SK-N-SH (cell line): ENCODE data around the gene NTN5. TPM values are rescaled to one million over a fixed set of nuclear protein-coding genes. Genes with fewer than 3 reads are reported as not detected.

Source experiments
- CTCF ChIA-PET: fragments of 300-600, 350-600 bp; formaldehyde crosslinking; extraction: SDS; loops from one replicate; lab custom pipeline; 2021; lab: Yijun Ruan, JAX
- POLR2A ChIA-PET: fragments of 350-600 bp; sonication (Branson Sonifier 250); formaldehyde crosslinking; extraction: SDS; loops from one replicate; lab custom pipeline; 2020; ENCODE audit warnings: antibody characterized with exemption, inconsistent platforms; lab: Yijun Ruan, JAX
- DNase-seq: peaks from one replicate; pipeline ENCODE4 v3.0.0; 2012
- H2AFZ ChIP-seq: fragments of 200-600 bp; sonication (generic); 2 replicates; pipeline ENCODE4 v1.8.1; 2016; ENCODE audit warnings: antibody characterized with exemption, mild to moderate bottlenecking, low read depth
- H3F3A ChIP-seq: fragments of 200-600 bp; sonication (generic); replicated peaks from 2 replicates; pipeline ENCODE3; 2016; ENCODE audit warnings: antibody characterized with exemption, mild to moderate bottlenecking; ENCODE audit not compliant: insufficient read depth
- H3K27ac ChIP-seq, 2 experiments: fragments of 200-500 bp in 1 of 2; fragments of 200-600 bp in 1 of 2; sonication (Bioruptor generic) in 1 of 2; sonication (generic), shearing (Covaris generic) in 1 of 2; 2 replicates each; pipeline versions ENCODE4 v1.5.1 to v1.6.1; 2014 to 2016; ENCODE audit warnings: low read depth in 2 of 2, inconsistent platforms in 1 of 2, low read length in 1 of 2, mild to moderate bottlenecking in 1 of 2, mixed read lengths in 1 of 2
- H3K27me3 ChIP-seq: fragments of 200-600 bp; sonication (generic), shearing (Covaris generic); 2 replicates; pipeline ENCODE4 v1.6.1; 2016; ENCODE audit warnings: mixed run types; ENCODE audit not compliant: insufficient read depth
- H3K36me3 ChIP-seq, 2 experiments: fragments of 200-500 bp in 1 of 2; fragments of 200-600 bp in 1 of 2; sonication (Bioruptor generic) in 1 of 2; sonication (generic) in 1 of 2; replicated peaks in 1 of 2; 2 replicates each; pipeline versions ENCODE3 to v1.5.1; 2014 to 2016; ENCODE audit warnings: low read length in 1 of 2, mild to moderate bottlenecking in 1 of 2; ENCODE audit not compliant: insufficient read depth in 2 of 2, control insufficient read depth in 1 of 2
- H3K4me1 ChIP-seq, 2 experiments: fragments of 200-500 bp in 1 of 2; fragments of 200-600 bp in 1 of 2; sonication (Bioruptor generic) in 1 of 2; sonication (generic), shearing (Covaris generic) in 1 of 2; 2 replicates each; pipeline versions ENCODE4 v1.5.1 to v1.6.1; 2014 to 2016; ENCODE audit warnings: low read depth in 1 of 2, low read length in 1 of 2, mixed run types in 1 of 2; ENCODE audit not compliant: insufficient read depth in 2 of 2, control insufficient read depth in 1 of 2
- H3K4me2 ChIP-seq: fragments of 200-600 bp; sonication (generic), shearing (Covaris generic); 2 replicates; pipeline ENCODE4 v1.6.1; 2017; ENCODE audit warnings: mixed run types
- H3K4me3 ChIP-seq, 2 experiments: fragments of 200-500 bp in 1 of 2; fragments of 200-600 bp in 1 of 2; sonication (Bioruptor generic) in 1 of 2; sonication (generic), shearing (Covaris generic) in 1 of 2; 2 replicates each; pipeline versions ENCODE4 v1.5.1 to v1.8.1; 2014 to 2016; ENCODE audit warnings: low read depth in 2 of 2, inconsistent platforms in 1 of 2, low read length in 1 of 2, mild to moderate bottlenecking in 1 of 2, mixed read lengths in 1 of 2, moderate library complexity in 1 of 2
- H3K79me2 ChIP-seq: fragments of 200-600 bp; sonication (generic); 2 replicates; pipeline ENCODE4 v1.8.1; 2017; ENCODE audit warnings: mild to moderate bottlenecking; ENCODE audit not compliant: insufficient read depth
- H3K9ac ChIP-seq: fragments of 200-600 bp; sonication (generic); 2 replicates; pipeline ENCODE4 v1.6.1; 2017; ENCODE audit warnings: mixed run types
- H3K9me2 ChIP-seq: fragments of 200-600 bp; sonication (generic); 2 replicates; pipeline ENCODE4 v1.6.1; 2017; ENCODE audit warnings: mixed run types
- H3K9me3 ChIP-seq: fragments of 200-600 bp; sonication (generic); 2 replicates; pipeline ENCODE4 v1.6.1; 2017; ENCODE audit warnings: mixed run types, mild to moderate bottlenecking, moderate library complexity
- H4K20me1 ChIP-seq: fragments of 200-600 bp; sonication (generic); 2 replicates; pipeline ENCODE4 v1.6.1; 2017; ENCODE audit warnings: mild to moderate bottlenecking, mixed run types; ENCODE audit not compliant: insufficient read depth
- CHD2 ChIP-seq: fragments of 150-350 bp; IDR thresholded peaks from 2 replicates; pipeline ENCODE4 v1.6.1; 2018; ENCODE audit warnings: low read length; ENCODE audit not compliant: partially characterized antibody
- EZH2phosphoT487 ChIP-seq: fragments of 200-600 bp; sonication (generic); IDR thresholded peaks from 2 replicates; pipeline ENCODE4 v1.6.1; 2017; ENCODE audit warnings: low read depth, mixed run types, mild to moderate bottlenecking, antibody characterized with exemption, moderate library complexity, borderline replicate concordance
- FOXJ3 ChIP-seq: sonication (generic); formaldehyde crosslinking; IDR thresholded peaks from 2 replicates; pipeline ENCODE4 v1.5.1; 2020; ENCODE audit warnings: mild to moderate bottlenecking, missing genetic modification reagents
- FOXM1 ChIP-seq: IDR thresholded peaks from 2 replicates; pipeline ENCODE4 v1.4.0; 2012; ENCODE audit warnings: low read depth, mild to moderate bottlenecking
- GABPA ChIP-seq: IDR thresholded peaks from 2 replicates; pipeline ENCODE4 v1.4.0; 2012; ENCODE audit warnings: low read depth, mild to moderate bottlenecking
- JUND ChIP-seq: IDR thresholded peaks from 2 replicates; pipeline ENCODE4 v1.4.0; 2012
- MAX ChIP-seq: IDR thresholded peaks from 2 replicates; pipeline ENCODE4 v1.4.0; 2012; ENCODE audit warnings: low read depth
- MEF2A ChIP-seq: IDR thresholded peaks from 2 replicates; pipeline ENCODE4 v1.4.0; 2012; ENCODE audit warnings: low read depth, borderline replicate concordance
- MXI1 ChIP-seq: IDR thresholded peaks from 2 replicates; pipeline ENCODE4 v1.6.1; 2012; ENCODE audit warnings: mild to moderate bottlenecking, low read depth, low read length, improper control_type of control experiment
- NFIC ChIP-seq: IDR thresholded peaks from 2 replicates; pipeline ENCODE4 v1.4.0; 2012; ENCODE audit warnings: borderline replicate concordance
- NRF1 ChIP-seq: IDR thresholded peaks from 2 replicates; pipeline ENCODE4 v1.6.1; 2012; ENCODE audit warnings: low read depth, mild to moderate bottlenecking, low read length
- RCOR1 ChIP-seq: fragments of 150-350 bp; IDR thresholded peaks from 2 replicates; pipeline ENCODE4 v1.6.1; 2017; ENCODE audit warnings: antibody characterized with exemption, low read length
- RFX5 ChIP-seq: IDR thresholded peaks from 2 replicates; pipeline ENCODE4 v1.6.1; 2012; ENCODE audit warnings: mild to moderate bottlenecking, improper control_type of control experiment, low read length
- RXRA ChIP-seq: IDR thresholded peaks from 2 replicates; pipeline ENCODE4 v1.4.0; 2012; ENCODE audit warnings: low read depth, mild to moderate bottlenecking, borderline replicate concordance
- SIN3A ChIP-seq: IDR thresholded peaks from 2 replicates; pipeline ENCODE4 v1.6.1; 2012; ENCODE audit warnings: low read depth, mild to moderate bottlenecking, low read length, moderate library complexity, borderline replicate concordance
- TCF12 ChIP-seq: IDR thresholded peaks from 2 replicates; pipeline ENCODE4 v1.4.0; 2012
- TEAD4 ChIP-seq: IDR thresholded peaks from 2 replicates; pipeline ENCODE4 v1.4.0; 2012; ENCODE audit warnings: mild to moderate bottlenecking, borderline replicate concordance; ENCODE audit not compliant: insufficient read depth
- USF1 ChIP-seq: IDR thresholded peaks from 2 replicates; pipeline ENCODE4 v1.4.0; 2012; ENCODE audit warnings: low read depth, borderline replicate concordance
- USF2 ChIP-seq: fragments of 150-350 bp; IDR thresholded peaks from 2 replicates; pipeline ENCODE4 v1.6.1; 2017; ENCODE audit warnings: antibody characterized with exemption, low read length, low read depth, borderline replicate concordance
- YY1 ChIP-seq: IDR thresholded peaks from 2 replicates; pipeline ENCODE4 v1.4.0; 2012; ENCODE audit warnings: low read depth, mild to moderate bottlenecking
- WGBS: methylation state at CpG from one replicate; pipeline ENCODE4 v1.1.6; 2017; ENCODE audit warnings: low lambda C conversion rate; 5-methylcytosine and 5-hydroxymethylcytosine counted together
- polyA plus RNA-seq, 3 experiments: library from polyadenylated mRNA; depleted of rRNA; stranded (reverse); fragments of >200 nt; gene quantifications; 2 replicates each; pipeline ENCODE4 v1.2.3, GENCODE V29; 2012

The NTN5 gene
- polyA plus RNA-seq, 1 of the 3 experiments (the other 2 are of a cell fraction): 0.74 TPM

GRCh38 chr19:48665786-48666185 is 7.0 kb downstream of the NTN5 start:
- no peaks in the 10 kb centered on the region for H3K9me3 ChIP-seq
- H3K9me2 ChIP-seq: no peaks in the 10 kb centered on the region
- H3K36me3 ChIP-seq: no peaks in the 10 kb centered on the region
- CTCF ChIA-PET: interaction anchor here (1.1 to 1.5 kb wide), 3 partner anchors 9 to 123 kb away, joined by 3 to 4 read pairs (median 4); partner anchors contain the start of gene CA11
- TF ChIP-seq GABPA: no peak
- TF ChIP-seq RFX5: no peak
- no peak for TF ChIP-seq JUND
- no peak for TF ChIP-seq EZH2phosphoT487
- TF ChIP-seq FOXJ3: no peak
- TF ChIP-seq RXRA: no peak
- TF ChIP-seq USF1: no peak
- TF ChIP-seq SIN3A: no peak
- TF ChIP-seq, all 33 proteins: peak for 0
- Histone ChIP-seq H3K27me3 (no peaks in the 10 kb centered on the region), H4K20me1 (no peaks in the 10 kb centered on the region), H3K27ac (no peak overlapping the region), H3F3A (no peaks in the 10 kb centered on the region), H3K4me1 (no peaks in the 10 kb centered on the region; a peak in 1 of 4 replicates), H3K4me2 (no peak overlapping the region), H3K79me2 (no peaks in the 10 kb centered on the region), H3K4me3 (no peak overlapping the region), H2AFZ (no peak overlapping the region), H3K9ac (no peak overlapping the region)
- POLR2A ChIA-PET: no interaction called here
- no peak for DNase-seq
- 92% methylated on average over 6 of the region's 6 CpGs for WGBS

GRCh38 chr19:48664476-48664875 is 8.3 kb downstream of the NTN5 start:
- TF ChIP-seq USF2: no peak
- TF ChIP-seq FOXM1: no peak
- TF ChIP-seq RXRA: no peak
- no peak for TF ChIP-seq CHD2
- no peak for TF ChIP-seq MXI1
- TF ChIP-seq NFIC: no peak
- no peak for TF ChIP-seq EZH2phosphoT487
- no peak for TF ChIP-seq JUND
- TF ChIP-seq RCOR1: no peak
- no peak for TF ChIP-seq USF1
- no peak for TF ChIP-seq MEF2A
- TF ChIP-seq TCF12: no peak
- TF ChIP-seq MAX: no peak
- no peak for TF ChIP-seq NRF1
- no peak for TF ChIP-seq GABPA
- no peak for TF ChIP-seq FOXJ3
- no peak for TF ChIP-seq TEAD4
- no peak for TF ChIP-seq YY1
- Histone ChIP-seq H3K27ac (no peak overlapping the region), H3K9me3 (no peaks in the 10 kb centered on the region), H3K4me1 (peaks cover 0 to 2% of the 10 kb centered on the region in 2 experiments; a peak in 1 of 4 replicates), H3K4me3 (no peak overlapping the region), H3F3A (no peaks in the 10 kb centered on the region), H3K27me3 (no peaks in the 10 kb centered on the region), H3K4me2 (no peak overlapping the region), H2AFZ (no peak overlapping the region), H4K20me1 (no peaks in the 10 kb centered on the region), H3K9ac (no peak overlapping the region), H3K79me2 (no peaks in the 10 kb centered on the region), H3K36me3 (no peaks in the 10 kb centered on the region), H3K9me2 (no peaks in the 10 kb centered on the region)
- DNase-seq: no peak
- ChIA-PET POLR2A (no interaction called here), CTCF (interaction anchor here (0.6 to 1.1 kb wide), 4 partner anchors 10 to 555 kb away, joined by 3 to 4 read pairs (median 4); no protein-coding TSS in a partner anchor)
- WGBS: 86% methylated on average over 14 of the region's 14 CpGs
